Loucy (cell line): ENCODE results near the gene SNAPC2.

ENCODE experiments used
- H2AFZ ChIP-seq: fragments of 200-600 bp; sonication (generic); 2 replicates; pipeline ENCODE4 v1.6.0; 2016; ENCODE audit warnings: antibody characterized with exemption, mild to moderate bottlenecking, low read length, moderate library complexity
- H3F3A ChIP-seq: fragments of 200-600 bp; 2 replicates; pipeline ENCODE4 v1.6.0; 2016; ENCODE audit warnings: antibody characterized with exemption, low read depth, mild to moderate bottlenecking
- H3K27me3 ChIP-seq: fragments of 200-600 bp; sonication (generic); 2 replicates; pipeline ENCODE4 v1.6.1; 2014; ENCODE audit warnings: low read length, mild to moderate bottlenecking; ENCODE audit not compliant: insufficient read depth, poor library complexity, severe bottlenecking
- H3K36me3 ChIP-seq: fragments of 200-600 bp; sonication (generic); 2 replicates; pipeline ENCODE4 v1.6.1; 2016; ENCODE audit warnings: low read length; ENCODE audit not compliant: insufficient read depth
- H3K4me1 ChIP-seq: fragments of 200-600 bp; sonication (generic); 2 replicates; pipeline ENCODE4 v1.5.1; 2014; ENCODE audit warnings: low read length, mild to moderate bottlenecking; ENCODE audit not compliant: insufficient read depth, poor library complexity, severe bottlenecking
- H3K4me2 ChIP-seq: fragments of 200-600 bp; sonication (generic); 2 replicates; pipeline ENCODE4 v1.6.0; 2014; ENCODE audit warnings: antibody characterized with exemption, low read length, low read depth, mild to moderate bottlenecking; ENCODE audit not compliant: poor library complexity, severe bottlenecking
- H3K4me3 ChIP-seq: fragments of 200-600 bp; sonication (generic); 2 replicates; pipeline ENCODE4 v1.5.1; 2014; ENCODE audit warnings: low read length, mild to moderate bottlenecking, mixed read lengths; ENCODE audit not compliant: poor library complexity, severe bottlenecking
- H3K79me2 ChIP-seq: fragments of 200-600 bp; sonication (generic); 2 replicates; pipeline ENCODE4 v1.6.1; 2014; ENCODE audit warnings: low read length; ENCODE audit not compliant: insufficient read depth
- H3K9ac ChIP-seq: fragments of 200-600 bp; sonication (generic); 2 replicates; pipeline ENCODE4 v1.6.0; 2014; ENCODE audit warnings: mild to moderate bottlenecking, low read depth, low read length, moderate library complexity; ENCODE audit not compliant: poor library complexity, severe bottlenecking
- H3K9me2 ChIP-seq: fragments of 200-600 bp; sonication (generic); replicated peaks from 2 replicates; pipeline ENCODE4 v1.6.1; 2016; ENCODE audit warnings: low read depth, low read length, mixed read lengths
- H3K9me3 ChIP-seq: fragments of 200-600 bp; sonication (generic); 2 replicates; pipeline ENCODE4 v1.6.1; 2014; ENCODE audit warnings: mild to moderate bottlenecking, antibody characterized with exemption, low read length, low read depth; ENCODE audit not compliant: insufficient read depth
- H4K20me1 ChIP-seq: fragments of 200-600 bp; sonication (generic); 2 replicates; pipeline ENCODE4 v1.6.0; 2014; ENCODE audit warnings: antibody characterized with exemption, low read length, mild to moderate bottlenecking; ENCODE audit not compliant: insufficient read depth, poor library complexity, severe bottlenecking
- CTCF ChIP-seq: fragments of 200-600 bp; sonication (generic); conservative IDR thresholded peaks from 2 replicates; pipeline ENCODE4 v1.5.1; 2014; ENCODE audit warnings: mild to moderate bottlenecking, antibody characterized with exemption, low read length
- EZH2phosphoT487 ChIP-seq: fragments of 200-600 bp; IDR thresholded peaks from 2 replicates; pipeline ENCODE4 v1.6.1; 2018; ENCODE audit warnings: antibody characterized with exemption, mild to moderate bottlenecking, moderate library complexity, borderline replicate concordance

The SNAPC2 gene

GRCh38 chr19:7969555-7969939 lies 49.4 kb downstream of the SNAPC2 start:
- no peaks in the 10 kb centered on the region for H3K4me1 ChIP-seq
- H3K36me3 ChIP-seq, result peaks cover 93% of the 10 kb centered on the region; the same call in 1 of the 2 replicates
- H3K27me3 ChIP-seq, result no peaks in the 10 kb centered on the region
- no peak overlapping the region for H3K4me3 ChIP-seq
- H2AFZ ChIP-seq, result no peak overlapping the region
- no peak overlapping the region for H3K4me2 ChIP-seq
- TF ChIP-seq CTCF, result no peak
- no peak for TF ChIP-seq EZH2phosphoT487
- H3K9ac ChIP-seq, result no peak overlapping the region
- H3F3A ChIP-seq, result no peaks in the 10 kb centered on the region
- no peaks in the 10 kb centered on the region for H3K79me2 ChIP-seq
- H3K9me2 ChIP-seq, result no peaks in the 10 kb centered on the region
- peaks cover 23% of the 10 kb centered on the region for H4K20me1 ChIP-seq
- no peaks in the 10 kb centered on the region for H3K9me3 ChIP-seq

- H3K9me3 ChIP-seq, result no peaks in the 10 kb centered on the region
- peaks cover 92% of the 10 kb centered on the region; the same call in 1 of the 2 replicates for H3K36me3 ChIP-seq
Observed at GRCh38 chr19:7970716-7971448, 50.7 kb downstream of the SNAPC2 start.

GRCh38 chr19:7971553-7972520 lies 51.7 kb downstream of the SNAPC2 start:
- H3K36me3 ChIP-seq, result peaks cover 85% of the 10 kb centered on the region
- H3K9me2 ChIP-seq, result no peaks in the 10 kb centered on the region

More at GRCh38 chr19:7970716-7971448, 50.7 kb downstream of the SNAPC2 start:
- Histone ChIP-seq H3K4me3 (no peak overlapping the region), H4K20me1 (peaks cover 23% of the 10 kb centered on the region), H3K79me2 (no peaks in the 10 kb centered on the region), H3K27me3 (no peaks in the 10 kb centered on the region), H3K4me1 (no peaks in the 10 kb centered on the region), H3K9ac (no peak overlapping the region), H3F3A (no peaks in the 10 kb centered on the region), H3K9me2 (no peaks in the 10 kb centered on the region), H3K4me2 (no peak overlapping the region), H2AFZ (no peak overlapping the region)
- no peak for TF ChIP-seq EZH2phosphoT487
- TF ChIP-seq CTCF, result peak; percentile 88

More at GRCh38 chr19:7971553-7972520, 51.7 kb downstream of the SNAPC2 start:
- Histone ChIP-seq H3F3A (no peaks in the 10 kb centered on the region), H3K79me2 (no peaks in the 10 kb centered on the region), H3K9me3 (no peaks in the 10 kb centered on the region), H3K4me2 (no peak overlapping the region), H4K20me1 (peaks cover 26% of the 10 kb centered on the region), H3K4me3 (no peak overlapping the region), H3K4me1 (no peaks in the 10 kb centered on the region), H2AFZ (no peak overlapping the region), H3K27me3 (no peaks in the 10 kb centered on the region), H3K9ac (no peak overlapping the region)
- no peak for TF ChIP-seq CTCF
- TF ChIP-seq EZH2phosphoT487, result no peak
